Neutrophil (primary cell): ENCODE data around the gene DEPP1.

Source experiments
- H3K27ac ChIP-seq: fragments of 200-600 bp; sonication (generic); 2 replicates; pipeline ENCODE4 v1.5.1; 2016; ENCODE audit warnings: mild to moderate bottlenecking, moderate library complexity
- H3K27me3 ChIP-seq: fragments of 200-600 bp; sonication (generic); 2 replicates; pipeline ENCODE4 v1.6.0; 2016; ENCODE audit warnings: mild to moderate bottlenecking
- H3K36me3 ChIP-seq: fragments of 200-600 bp; sonication (generic); 2 replicates; pipeline ENCODE4 v1.5.1; 2017
- H3K4me1 ChIP-seq, 2 experiments: fragments of 200-600 bp in 1 of 2; sonication (generic) in 1 of 2; 1 replicate in 1 of 2; 2 replicates in 1 of 2; pipeline versions ENCODE4 v1.5.1 to v1.6.1; 2013 to 2016; ENCODE audit warnings: low read depth in 1 of 2, low read length in 1 of 2, mild to moderate bottlenecking in 1 of 2, moderate library complexity in 1 of 2; ENCODE audit not compliant: control insufficient read depth in 1 of 2, insufficient read depth in 1 of 2
- H3K4me3 ChIP-seq, 2 experiments: fragments of 200-600 bp in 1 of 2; sonication (generic) in 1 of 2; 1 replicate in 1 of 2; 2 replicates in 1 of 2; pipeline ENCODE4 v1.5.1; 2013 to 2016; ENCODE audit warnings: low read depth in 1 of 2, low read length in 1 of 2, mild to moderate bottlenecking in 1 of 2, moderate library complexity in 1 of 2
- H3K9me3 ChIP-seq: fragments of 200-600 bp; sonication (generic); 2 replicates; pipeline ENCODE4 v1.5.1; 2016
- CTCF ChIP-seq: fragments of 200-600 bp; sonication (generic); IDR thresholded peaks from 2 replicates; pipeline ENCODE4 v1.5.1; 2016; ENCODE audit warnings: antibody characterized with exemption

Gene DEPP1

DNA sequence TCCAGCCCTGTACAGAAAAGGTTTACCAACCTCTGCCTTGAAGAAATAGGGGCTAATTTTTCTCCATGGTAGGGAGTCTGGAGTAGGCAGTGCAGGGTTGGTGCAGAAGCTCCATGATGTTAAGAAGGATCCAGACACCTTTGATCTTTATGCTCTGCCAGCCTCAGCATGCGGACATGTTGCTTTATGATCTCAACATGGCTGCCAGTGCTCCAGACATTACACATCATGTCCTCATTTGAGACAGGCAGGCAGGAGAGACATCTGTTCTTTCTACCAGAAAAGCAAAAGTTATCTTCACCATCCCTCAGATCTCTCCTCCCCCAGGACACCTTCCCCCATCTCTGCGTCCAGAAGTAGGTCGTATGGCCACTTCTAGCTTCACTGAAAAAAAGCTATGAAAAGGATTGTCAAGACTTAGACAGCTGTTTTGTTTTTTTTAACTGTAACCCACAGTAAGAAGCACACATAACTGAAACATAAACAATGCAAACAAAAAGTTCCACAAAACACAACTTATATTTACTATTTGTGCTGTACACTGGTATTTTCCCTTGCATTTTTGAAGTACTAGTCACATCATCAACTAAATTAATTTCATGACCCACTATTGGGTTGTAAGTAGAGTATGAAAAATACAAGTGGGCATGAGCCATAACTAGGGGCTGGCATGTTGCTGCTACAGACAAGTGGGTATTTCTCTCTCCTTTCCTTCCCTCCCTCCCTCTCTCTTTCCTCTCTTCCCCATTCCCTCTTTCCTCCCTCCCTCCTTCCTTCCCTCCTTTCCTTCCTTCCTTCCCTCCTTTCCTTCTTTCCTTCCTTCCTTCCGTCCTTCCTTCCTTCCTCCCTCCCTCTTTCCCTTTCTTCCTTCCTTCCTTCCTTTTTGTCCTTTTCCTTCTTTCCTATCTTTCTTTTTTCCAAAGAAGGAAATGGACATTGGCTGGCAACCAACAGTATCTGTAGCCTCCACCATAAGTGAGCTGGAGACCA is 21.6 kb downstream of the DEPP1 start:
- H3K4me3 ChIP-seq = no peak overlapping the region
- H3K27me3 ChIP-seq = no peaks in the 10 kb centered on the region
- no peak for TF ChIP-seq CTCF
- peaks cover 16% of the 10 kb centered on the region for H3K36me3 ChIP-seq
- H3K27ac ChIP-seq = no peak overlapping the region
- H3K9me3 ChIP-seq = no peaks in the 10 kb centered on the region
- peaks cover 36 to 37% of the 10 kb centered on the region in 2 experiments for H3K4me1 ChIP-seq

DNA sequence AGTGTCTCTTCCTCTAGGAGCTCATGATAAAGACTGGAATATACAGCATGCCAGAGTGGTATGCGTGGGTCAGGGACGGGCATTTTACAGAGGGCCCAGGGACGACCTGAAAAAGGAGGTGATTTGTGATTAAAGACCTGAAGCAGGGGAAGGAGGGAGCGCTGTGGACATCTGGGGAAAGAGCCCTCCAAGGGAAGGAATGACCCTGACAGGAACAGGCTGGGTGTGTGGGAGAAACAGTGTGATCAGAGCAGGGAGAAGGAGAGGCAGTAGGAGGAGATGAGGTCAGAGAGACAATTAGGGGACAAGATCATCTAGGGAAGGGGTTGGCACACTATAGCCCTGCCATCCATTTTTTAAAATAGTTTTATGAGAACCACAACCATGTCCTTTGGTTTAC is 22.4 kb downstream of the DEPP1 start:
- Histone ChIP-seq H3K4me3 (no peak overlapping the region), H3K9me3 (no peaks in the 10 kb centered on the region), H3K4me1 (peaks cover 34 to 35% of the 10 kb centered on the region in 2 experiments), H3K27ac (no peak overlapping the region), H3K27me3 (no peaks in the 10 kb centered on the region), H3K36me3 (peaks cover 16% of the 10 kb centered on the region)
- no peak for TF ChIP-seq CTCF

- H3K4me1 ChIP-seq = peaks cover 27 to 28% of the 10 kb centered on the region in 2 experiments
- H3K27me3 ChIP-seq = no peaks in the 10 kb centered on the region
- peaks cover 21% of the 10 kb centered on the region for H3K36me3 ChIP-seq
- no peak overlapping the region for H3K27ac ChIP-seq
- TF ChIP-seq CTCF = no peak
- H3K9me3 ChIP-seq = no peaks in the 10 kb centered on the region
- no peak overlapping the region for H3K4me3 ChIP-seq
Measured at GRCh38 chr10:44955413-44956070, 23.1 kb downstream of the DEPP1 start.

GRCh38 chr10:44954962-44955361 is 23.6 kb downstream of the DEPP1 start:
- peaks cover 21 to 22% of the 10 kb centered on the region in 2 experiments for H3K4me1 ChIP-seq
- no peak for TF ChIP-seq CTCF
- no peaks in the 10 kb centered on the region for H3K9me3 ChIP-seq
- no peaks in the 10 kb centered on the region for H3K27me3 ChIP-seq
- H3K36me3 ChIP-seq = peaks cover 21% of the 10 kb centered on the region
- H3K27ac ChIP-seq = no peak overlapping the region
- no peak overlapping the region for H3K4me3 ChIP-seq

- Histone ChIP-seq H3K27me3 (no peaks in the 10 kb centered on the region), H3K27ac (no peak overlapping the region), H3K36me3 (peaks cover 21% of the 10 kb centered on the region), H3K4me1 (peaks cover 22 to 23% of the 10 kb centered on the region in 2 experiments), H3K4me3 (no peak overlapping the region), H3K9me3 (no peaks in the 10 kb centered on the region)
- TF ChIP-seq CTCF = no peak
Measured at GRCh38 chr10:44954042-44954441, 24.6 kb downstream of the DEPP1 start.
